HepG2 (cell line): ENCODE data around the gene RBM47. TPM values are rescaled to one million over a fixed set of nuclear protein-coding genes. Genes with fewer than 3 reads are reported as not detected.
"Not testable (repeated sequence)": the region's sequence is repeated elsewhere in the genome, so short reads cannot be mapped to it uniquely, and the experiment has no call there.

Experiments used
- ATAC-seq: fragments of 200-7000 bp; cut with Tn5 transposase; 3 replicates; pipeline ENCODE4 v1.9.1; 2020; ENCODE audit warnings: mild to moderate bottlenecking, moderate library complexity
- BruUV-seq: library from RNA; stranded (reverse); fragments of 400-500 nt; replicated peaks from 2 replicates; lab custom pipeline; 2021; lab: Mats Ljungman, UMichigan
- CTCF ChIA-PET: fragments of 300-600 bp; formaldehyde crosslinking; extraction: SDS; loops from one replicate; lab custom pipeline; 2021; ENCODE audit warnings: low total read pairs, inconsistent platforms, low intra/inter-chr PET ratio; lab: Yijun Ruan, JAX
- POLR2A ChIA-PET: fragments of 350-600 bp; sonication (Branson Sonifier 250); formaldehyde crosslinking; loops from one replicate; lab custom pipeline; 2020; ENCODE audit warnings: antibody characterized with exemption, inconsistent platforms; lab: Yijun Ruan, JAX
- DNase-seq: peaks from one replicate; pipeline ENCODE4 v3.0.0-alpha.2; 2015; ENCODE audit warnings: low spot score
- FAIRE-seq: peaks from 3 replicates; lab custom pipeline; 2011; peaks lifted over from hg19 to GRCh38; lab: Jason Lieb, UNC
- H2AFZ ChIP-seq: one replicate; pipeline ENCODE4 v1.6.1; 2011; ENCODE audit warnings: low read length, inconsistent platforms
- H3K27ac ChIP-seq: fragments of 300-600 bp; 3 replicates; pipeline ENCODE4 v1.8.0; 2011; ENCODE audit warnings: mixed run types, mild to moderate bottlenecking, mixed read lengths, low read length, inconsistent platforms; ENCODE audit not compliant: insufficient read depth; ENCODE audit errors: extremely low read length
- H3K27me3 ChIP-seq, 2 experiments: fragments of 200-600 bp in 1 of 2; 2 replicates in 1 of 2; 3 replicates in 1 of 2; pipeline versions ENCODE4 v1.6.0 to v1.8.0; 2011; ENCODE audit warnings: low read length in 2 of 2, mild to moderate bottlenecking in 2 of 2, moderate library complexity in 2 of 2, inconsistent platforms in 1 of 2; ENCODE audit not compliant: insufficient read depth in 2 of 2, control insufficient read depth in 1 of 2
- H3K36me3 ChIP-seq, 2 experiments: fragments of 200-600 bp in 1 of 2; replicated peaks in 1 of 2; 2 replicates in 1 of 2; 3 replicates in 1 of 2; pipeline versions ENCODE4 v1.5.1 to v1.8.0; 2011; ENCODE audit warnings: low read length in 2 of 2, inconsistent platforms in 1 of 2; ENCODE audit not compliant: insufficient read depth in 2 of 2, control insufficient read depth in 1 of 2
- H3K4me1 ChIP-seq: 2 replicates; pipeline ENCODE4 v1.5.1; 2012; ENCODE audit warnings: low read length, inconsistent platforms; ENCODE audit not compliant: insufficient read depth
- H3K4me2 ChIP-seq: 2 replicates; pipeline ENCODE4 v1.6.0; 2011; ENCODE audit warnings: low read depth, low read length, inconsistent platforms
- H3K4me3 ChIP-seq, 3 experiments: fragments of 200-600 bp in 1 of 3; sonication (generic), shearing (Covaris generic) in 1 of 3; replicated peaks in 1 of 3; 2 replicates each; pipeline ENCODE4 v1.5.1; 2011 to 2016; ENCODE audit warnings: low read length in 3 of 3, inconsistent platforms in 2 of 3, low read depth in 2 of 3, mild to moderate bottlenecking in 2 of 3, control low read depth in 1 of 3, mixed read lengths in 1 of 3; ENCODE audit not compliant: insufficient read depth in 1 of 3
- H3K79me2 ChIP-seq: one replicate; pipeline ENCODE4 v1.6.1; 2011; ENCODE audit warnings: low read length, inconsistent platforms; ENCODE audit not compliant: insufficient read depth
- H3K9ac ChIP-seq: 2 replicates; pipeline ENCODE4 v1.6.0; 2011; ENCODE audit warnings: mild to moderate bottlenecking, low read depth, low read length, inconsistent platforms; ENCODE audit not compliant: insufficient read depth
- H3K9me3 ChIP-seq: 2 replicates; pipeline ENCODE4 v1.5.1; 2012; ENCODE audit warnings: mild to moderate bottlenecking, low read length
- H4K20me1 ChIP-seq: 2 replicates; pipeline ENCODE4 v1.6.0; 2011; ENCODE audit warnings: inconsistent platforms, mild to moderate bottlenecking, low read length, moderate library complexity; ENCODE audit not compliant: insufficient read depth
- AHDC1 ChIP-seq: sonication (generic); formaldehyde crosslinking; IDR thresholded peaks from 2 replicates; pipeline ENCODE4 v1.5.1; 2020; ENCODE audit warnings: mild to moderate bottlenecking, missing genetic modification reagents, borderline replicate concordance
- CHD4 ChIP-seq: fragments of 200-600 bp; sonication (generic); IDR thresholded peaks from 2 replicates; pipeline ENCODE4 v1.7.0; 2017; ENCODE audit warnings: mild to moderate bottlenecking, low read length, borderline replicate concordance
- ERF ChIP-seq: IDR thresholded peaks from 2 replicates; pipeline ENCODE4 v1.6.1; 2018; ENCODE audit warnings: missing biosample characterization, missing genetic modification reagents
- TFE3 ChIP-seq: IDR thresholded peaks from 2 replicates; pipeline ENCODE4 v1.6.1; 2016
- ZNF318 ChIP-seq: sonication (generic); formaldehyde crosslinking; IDR thresholded peaks from 2 replicates; pipeline ENCODE4 v1.4.0; 2020; ENCODE audit warnings: mild to moderate bottlenecking, missing genetic modification reagents
- ZSCAN22 ChIP-seq: sonication (generic); formaldehyde crosslinking; IDR thresholded peaks from 2 replicates; pipeline ENCODE4 v1.4.0; 2020; ENCODE audit warnings: mild to moderate bottlenecking, missing genetic modification reagents
- WGBS: methylation state at CpG from one replicate; pipeline ENCODE4 v1.1.6; 2017; ENCODE audit warnings: low lambda C conversion rate; 5-methylcytosine and 5-hydroxymethylcytosine counted together
- in situ Hi-C: cut with HindIII; loops from 2 replicates; pipeline ENCODE4 v1.10.0; 2017; ENCODE audit warnings: low pct_unique_long_range_greater_than_20kb; ENCODE audit not compliant: extremely low pct_ligation_motif_present
- intact Hi-C: fragments of 100-400 bp; cut with micrococcal nuclease; formaldehyde crosslinking; loops from one replicate; pipeline ENCODE4 v1.10.0; 2022; ENCODE audit not compliant: unreplicated experiment
- polyA plus RNA-seq, 8 experiments: library from polyadenylated mRNA; depleted of rRNA in 3 of 8; stranded (reverse) in 7 of 8; unstranded in 1 of 8; fragments of >200 nt; fragmentation: Illumina TruSeq in 4 of 8; extraction: Trizol in 4 of 8; gene quantifications; 2 replicates each; pipeline versions ENCODE4 v1.2.1 to v1.2.3, GENCODE V29; 2011 to 2016; ENCODE audit warnings: low read depth in 4 of 8, missing spikeins in 1 of 8, mixed read lengths in 1 of 8; ENCODE audit not compliant: insufficient read depth in 1 of 8
- total RNA-seq, 5 experiments: library from RNA; depleted of rRNA; stranded (reverse); fragments of >200 nt; fragmentation: Illumina TruSeq; extraction: Trizol; gene quantifications; 2 replicates each; pipeline ENCODE4 v1.2.3, GENCODE V29; 2016; ENCODE audit warnings: low read depth in 1 of 5

RBM47 gene
- total and polyA plus RNA-seq, 2 of the 13 experiments (the other 11 are each of a cell fraction or from before 2014, with no cell fraction given), result 1.2 to 2.5 TPM

DNA sequence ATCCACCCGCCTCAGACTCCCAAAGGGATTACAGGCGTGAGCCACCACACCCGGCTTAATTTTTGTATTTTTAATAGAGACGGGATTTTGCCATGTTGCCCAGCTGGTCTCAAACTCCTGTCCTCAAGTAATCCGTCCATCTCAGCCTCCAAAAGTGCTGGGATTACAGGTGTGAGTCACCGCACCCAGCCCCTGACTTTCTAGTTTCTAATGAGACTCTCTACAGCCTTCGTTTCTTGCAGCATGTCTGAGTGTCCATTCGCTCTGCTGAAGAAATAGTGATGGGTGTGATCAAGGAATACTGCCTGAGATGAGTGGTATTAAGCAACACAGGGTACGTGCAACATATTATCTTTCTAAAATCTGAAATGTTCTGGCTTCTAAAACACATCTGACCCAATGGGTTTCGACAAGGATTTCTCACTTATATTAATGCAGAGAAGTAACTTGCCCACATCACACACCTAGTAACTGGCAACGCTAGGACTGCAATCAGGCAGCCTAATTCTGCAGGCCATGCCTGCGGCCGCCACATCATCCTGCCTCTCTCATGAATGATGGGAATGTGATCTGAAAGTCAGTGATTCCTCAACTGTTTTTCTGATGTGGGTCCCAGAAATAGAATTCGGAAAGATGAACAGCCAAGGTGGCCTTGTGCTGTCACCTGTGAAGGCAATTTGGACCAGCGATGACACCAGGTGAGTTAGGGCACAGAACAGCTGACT lies 74.3 kb downstream of the RBM47 start (continued):
- TF ChIP-seq AHDC1 (CRISPR knock-in tag) (no peak), CHD4 (no peak), ZSCAN22 (CRISPR knock-in tag) (no peak), ERF (CRISPR knock-in tag) (no peak), TFE3 (no peak), ZNF318 (CRISPR knock-in tag) (no peak)

DNA sequence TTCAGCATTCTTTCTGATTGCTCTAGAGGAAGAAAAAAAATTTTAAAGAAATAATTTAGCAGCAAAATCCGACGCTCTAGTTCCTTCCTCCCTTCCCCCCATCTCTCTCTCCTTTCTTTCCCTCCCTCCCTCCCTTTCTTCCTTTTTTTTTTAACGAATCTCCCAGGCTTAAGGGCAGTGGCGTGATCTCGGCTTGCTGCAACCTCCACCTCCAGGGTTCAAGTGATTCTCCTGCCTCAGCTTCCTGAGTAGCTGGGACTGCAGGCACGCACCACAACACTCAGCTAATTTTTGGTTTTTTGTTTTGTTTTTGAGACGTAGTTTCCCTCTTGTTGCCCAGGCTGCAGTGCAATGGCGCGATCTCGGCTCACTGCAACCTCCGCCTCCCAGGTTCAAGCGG lies 75.0 kb downstream of the RBM47 start:
- DNase-seq, H3K79me2 ChIP-seq, BruUV-seq, ATAC-seq, H3K27ac ChIP-seq, H3K9me3 ChIP-seq, CTCF ChIA-PET, H3K4me2 ChIP-seq, H3K36me3 ChIP-seq, intact Hi-C loops, H3K9ac ChIP-seq, H4K20me1 ChIP-seq, H2AFZ ChIP-seq, in situ Hi-C loops, H3K4me3 ChIP-seq, FAIRE-seq, H3K27me3 ChIP-seq: not testable (repeated sequence)
- WGBS, result 79% methylated on average over 12 of the region's 12 CpGs
- POLR2A ChIA-PET, result interaction anchor here (0.6 kb wide), 1 partner anchor 14 kb away, joined by 3 read pairs; no protein-coding TSS in a partner anchor
- H3K4me1 ChIP-seq, result peaks cover 16% of the 10 kb centered on the region
